ENCODE data around the gene WDR53.
"Not testable (repeated sequence)": the region's sequence is repeated elsewhere in the genome, so short reads cannot be mapped to it uniquely, and the experiment has no call there.

DNA sequence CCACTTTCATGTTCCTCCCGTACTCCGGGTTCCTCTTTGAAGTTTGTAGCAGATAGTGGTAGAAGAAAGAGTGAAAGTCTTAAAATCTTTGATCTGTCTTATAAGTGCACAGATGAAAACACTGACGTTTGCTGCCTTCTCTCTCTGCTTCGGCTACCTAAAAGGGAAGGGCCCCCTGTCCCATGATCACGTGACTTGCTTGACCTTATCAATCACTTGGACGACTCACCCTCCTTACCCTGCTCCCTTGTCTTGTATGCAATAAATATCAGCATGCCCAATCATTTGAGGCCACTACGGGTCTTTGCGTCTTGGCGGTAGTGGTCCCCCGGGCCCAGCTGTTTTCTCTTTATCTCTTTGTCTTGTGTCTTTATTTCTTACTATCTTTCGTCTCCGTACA, 47.1 kb downstream of the WDR53 start:
- TF ChIP-seq, protein P1, sequence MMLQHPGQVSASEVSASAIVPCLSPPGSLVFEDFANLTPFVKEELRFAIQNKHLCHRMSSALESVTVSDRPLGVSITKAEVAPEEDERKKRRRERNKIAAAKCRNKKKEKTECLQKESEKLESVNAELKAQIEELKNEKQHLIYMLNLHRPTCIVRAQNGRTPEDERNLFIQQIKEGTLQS (IDR thresholded peaks at IDR 0.05) = not testable (repeated sequence)
- TF ChIP-seq, protein P1 (CRISPR knock-in tag; conservative IDR thresholded peaks at IDR 0.05) = not testable (repeated sequence)
- TF ChIP-seq HEY1 (CRISPR knock-in tag; IDR thresholded peaks at IDR 0.05; ENCODE audit: borderline replicate concordance); ZNF224 (CRISPR knock-in tag; IDR thresholded peaks at IDR 0.05); ATF7 (IDR thresholded peaks at IDR 0.05); BRCA1 (IDR thresholded peaks at IDR 0.05); BRCA1 (CRISPR knock-in tag; IDR thresholded peaks at IDR 0.05); CBX5 (IDR thresholded peaks at IDR 0.05; ENCODE audit: borderline replicate concordance, low read depth); KLF1 (tag; IDR thresholded peaks at IDR 0.05); EGR1 (conservative IDR thresholded peaks at IDR 0.05); TEAD2 (tag; IDR thresholded peaks at IDR 0.05); FOXM1 (IDR thresholded peaks at IDR 0.05; ENCODE audit: low read depth); FOXM1 (CRISPR knock-in tag; IDR thresholded peaks at IDR 0.05; ENCODE audit: low read depth): not testable (repeated sequence)
- TF ChIP-seq, protein P2, sequence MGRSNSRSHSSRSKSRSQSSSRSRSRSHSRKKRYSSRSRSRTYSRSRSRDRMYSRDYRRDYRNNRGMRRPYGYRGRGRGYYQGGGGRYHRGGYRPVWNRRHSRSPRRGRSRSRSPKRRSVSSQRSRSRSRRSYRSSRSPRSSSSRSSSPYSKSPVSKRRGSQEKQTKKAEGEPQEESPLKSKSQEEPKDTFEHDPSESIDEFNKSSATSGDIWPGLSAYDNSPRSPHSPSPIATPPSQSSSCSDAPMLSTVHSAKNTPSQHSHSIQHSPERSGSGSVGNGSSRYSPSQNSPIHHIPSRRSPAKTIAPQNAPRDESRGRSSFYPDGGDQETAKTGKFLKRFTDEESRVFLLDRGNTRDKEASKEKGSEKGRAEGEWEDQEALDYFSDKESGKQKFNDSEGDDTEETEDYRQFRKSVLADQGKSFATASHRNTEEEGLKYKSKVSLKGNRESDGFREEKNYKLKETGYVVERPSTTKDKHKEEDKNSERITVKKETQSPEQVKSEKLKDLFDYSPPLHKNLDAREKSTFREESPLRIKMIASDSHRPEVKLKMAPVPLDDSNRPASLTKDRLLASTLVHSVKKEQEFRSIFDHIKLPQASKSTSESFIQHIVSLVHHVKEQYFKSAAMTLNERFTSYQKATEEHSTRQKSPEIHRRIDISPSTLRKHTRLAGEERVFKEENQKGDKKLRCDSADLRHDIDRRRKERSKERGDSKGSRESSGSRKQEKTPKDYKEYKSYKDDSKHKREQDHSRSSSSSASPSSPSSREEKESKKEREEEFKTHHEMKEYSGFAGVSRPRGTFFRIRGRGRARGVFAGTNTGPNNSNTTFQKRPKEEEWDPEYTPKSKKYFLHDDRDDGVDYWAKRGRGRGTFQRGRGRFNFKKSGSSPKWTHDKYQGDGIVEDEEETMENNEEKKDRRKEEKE (IDR thresholded peaks at IDR 0.05; ENCODE audit: borderline replicate concordance in 1 of 2, control insufficient read depth in 1 of 2, low read depth in 2 of 2, low read length in 1 of 2) = not testable (repeated sequence)
- peak; percentile 69 for TF ChIP-seq BHLHE40 (IDR thresholded peaks at IDR 0.05; ENCODE audit: low read length)
- TF ChIP-seq, protein P3, sequence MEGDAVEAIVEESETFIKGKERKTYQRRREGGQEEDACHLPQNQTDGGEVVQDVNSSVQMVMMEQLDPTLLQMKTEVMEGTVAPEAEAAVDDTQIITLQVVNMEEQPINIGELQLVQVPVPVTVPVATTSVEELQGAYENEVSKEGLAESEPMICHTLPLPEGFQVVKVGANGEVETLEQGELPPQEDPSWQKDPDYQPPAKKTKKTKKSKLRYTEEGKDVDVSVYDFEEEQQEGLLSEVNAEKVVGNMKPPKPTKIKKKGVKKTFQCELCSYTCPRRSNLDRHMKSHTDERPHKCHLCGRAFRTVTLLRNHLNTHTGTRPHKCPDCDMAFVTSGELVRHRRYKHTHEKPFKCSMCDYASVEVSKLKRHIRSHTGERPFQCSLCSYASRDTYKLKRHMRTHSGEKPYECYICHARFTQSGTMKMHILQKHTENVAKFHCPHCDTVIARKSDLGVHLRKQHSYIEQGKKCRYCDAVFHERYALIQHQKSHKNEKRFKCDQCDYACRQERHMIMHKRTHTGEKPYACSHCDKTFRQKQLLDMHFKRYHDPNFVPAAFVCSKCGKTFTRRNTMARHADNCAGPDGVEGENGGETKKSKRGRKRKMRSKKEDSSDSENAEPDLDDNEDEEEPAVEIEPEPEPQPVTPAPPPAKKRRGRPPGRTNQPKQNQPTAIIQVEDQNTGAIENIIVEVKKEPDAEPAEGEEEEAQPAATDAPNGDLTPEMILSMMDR (IDR thresholded peaks at IDR 0.05 in 2 of 3, conservative IDR thresholded peaks at IDR 0.05 in 1 of 3; ENCODE audit: insufficient read depth in 2 of 3, low read depth in 1 of 3, low read length in 3 of 3) = not testable (repeated sequence)
